KMS-11 (cell line): ENCODE data around the gene TUBA8.
"Not testable (repeated sequence)": the region's sequence is repeated elsewhere in the genome, so short reads cannot be mapped to it uniquely, and the experiment has no call there.

Experiments
- H2AFZ ChIP-seq: fragments of 200-600 bp; sonication (generic); 2 replicates; pipeline ENCODE4 v1.6.1; 2016; ENCODE audit warnings: antibody characterized with exemption, mixed run types, low read depth
- H3K27ac ChIP-seq: fragments of 200-600 bp; sonication (generic); 2 replicates; pipeline ENCODE4 v1.6.1; 2016; ENCODE audit warnings: mild to moderate bottlenecking, mixed run types
- H3K27me3 ChIP-seq: fragments of 200-600 bp; sonication (generic); 2 replicates; pipeline ENCODE4 v1.6.1; 2017; ENCODE audit warnings: mild to moderate bottlenecking, low read depth, mixed run types, moderate library complexity; ENCODE audit not compliant: insufficient read depth
- H3K36me3 ChIP-seq: fragments of 200-600 bp; sonication (generic); 2 replicates; pipeline ENCODE4 v1.6.1; 2017; ENCODE audit warnings: mild to moderate bottlenecking, mixed run types; ENCODE audit not compliant: insufficient read depth
- H3K4me1 ChIP-seq: fragments of 200-600 bp; sonication (generic); 2 replicates; pipeline ENCODE4 v1.6.1; 2016; ENCODE audit warnings: mild to moderate bottlenecking, low read depth, mixed run types; ENCODE audit not compliant: poor library complexity, severe bottlenecking
- H3K4me2 ChIP-seq: fragments of 200-600 bp; sonication (generic); 2 replicates; pipeline ENCODE4 v1.7.0; 2016; ENCODE audit warnings: mild to moderate bottlenecking, mixed run types
- H3K4me3 ChIP-seq: fragments of 200-600 bp; sonication (generic); IDR thresholded peaks from 2 replicates; pipeline ENCODE4 v1.6.1; 2017; ENCODE audit warnings: low read depth, low read length, mixed read lengths; ENCODE audit not compliant: insufficient read depth
- H3K79me2 ChIP-seq: fragments of 200-600 bp; sonication (generic); 2 replicates; pipeline ENCODE4 v1.6.1; 2016; ENCODE audit warnings: low read depth, mixed run types; ENCODE audit not compliant: insufficient read depth
- H3K9ac ChIP-seq: fragments of 200-600 bp; sonication (generic); 2 replicates; pipeline ENCODE4 v1.6.1; 2016; ENCODE audit warnings: mild to moderate bottlenecking, mixed run types
- H4K20me1 ChIP-seq: fragments of 200-600 bp; sonication (generic); 2 replicates; pipeline ENCODE4 v1.6.1; 2016; ENCODE audit warnings: mild to moderate bottlenecking, mixed run types; ENCODE audit not compliant: insufficient read depth
- TF ChIP-seq, protein P1 (sequence below): fragments of 200-600 bp; sonication (generic); conservative IDR thresholded peaks from 2 replicates; pipeline ENCODE4 v1.6.1; 2017; ENCODE audit warnings: low read depth, mild to moderate bottlenecking, antibody characterized with exemption, low read length, moderate library complexity, mixed read lengths

Gene TUBA8

DNA sequence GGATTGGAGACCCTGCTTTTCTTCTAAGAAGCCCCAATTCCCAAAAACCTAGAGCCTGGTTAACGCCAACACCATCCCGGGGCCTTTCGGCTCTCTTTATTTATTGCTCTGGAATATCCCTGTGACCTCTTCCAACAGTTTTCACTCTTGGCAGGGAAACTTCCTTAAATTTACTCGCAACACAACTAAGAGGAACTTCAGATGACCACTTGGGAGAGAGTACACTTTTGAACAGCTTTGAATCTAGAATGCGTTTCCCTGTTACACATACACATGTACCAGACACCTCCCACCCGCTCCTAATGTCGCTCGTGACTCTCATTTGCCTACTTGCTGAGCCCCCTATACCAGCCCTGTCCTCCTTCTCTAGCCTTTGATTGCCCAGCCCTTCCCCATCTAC lies 19.4 kb downstream of the TUBA8 start:
- no peaks in the 10 kb centered on the region for H3K79me2 ChIP-seq

DNA sequence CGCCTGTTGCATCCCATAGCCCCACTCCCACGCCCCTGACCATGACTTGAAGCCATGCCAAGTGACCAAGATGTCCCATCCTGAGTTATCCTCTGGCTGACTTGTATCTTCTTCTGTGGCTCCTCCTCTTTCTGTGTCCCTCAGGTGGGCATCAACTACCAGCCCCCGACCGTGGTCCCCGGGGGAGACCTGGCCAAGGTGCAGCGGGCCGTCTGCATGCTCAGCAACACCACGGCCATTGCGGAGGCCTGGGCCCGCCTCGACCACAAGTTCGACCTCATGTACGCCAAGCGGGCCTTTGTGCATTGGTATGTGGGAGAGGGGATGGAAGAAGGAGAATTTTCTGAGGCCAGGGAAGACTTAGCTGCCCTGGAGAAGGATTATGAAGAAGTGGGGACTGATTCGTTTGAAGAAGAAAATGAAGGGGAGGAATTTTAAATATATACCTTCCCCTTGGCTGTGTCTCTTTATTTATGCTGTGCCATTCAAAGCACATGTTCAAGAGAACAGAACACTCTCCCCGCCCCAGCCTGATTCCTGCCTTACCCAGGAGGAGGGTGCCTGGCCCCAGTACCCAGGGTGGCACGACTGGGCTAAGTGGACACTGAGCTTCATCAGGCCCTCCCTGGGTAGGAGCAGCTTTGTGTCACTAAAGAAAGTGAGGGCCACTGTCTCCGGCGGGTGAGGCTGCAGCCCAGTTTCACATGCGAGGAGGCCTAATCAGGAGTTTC lies 20.3 kb downstream of the TUBA8 start:
- no peaks in the 10 kb centered on the region for H3K79me2 ChIP-seq
- no peaks in the 10 kb centered on the region for H3K4me1 ChIP-seq
- no peak overlapping the region for H3K4me2 ChIP-seq
- no peak overlapping the region for H2AFZ ChIP-seq
- no peaks in the 10 kb centered on the region for H4K20me1 ChIP-seq
- no peaks in the 10 kb centered on the region for H3K27me3 ChIP-seq
- H3K36me3 ChIP-seq: no peaks in the 10 kb centered on the region
- H3K4me3 ChIP-seq: no peak overlapping the region
- H3K9ac ChIP-seq: no peak overlapping the region
- H3K27ac ChIP-seq: no peak overlapping the region
- TF ChIP-seq, protein P1, sequence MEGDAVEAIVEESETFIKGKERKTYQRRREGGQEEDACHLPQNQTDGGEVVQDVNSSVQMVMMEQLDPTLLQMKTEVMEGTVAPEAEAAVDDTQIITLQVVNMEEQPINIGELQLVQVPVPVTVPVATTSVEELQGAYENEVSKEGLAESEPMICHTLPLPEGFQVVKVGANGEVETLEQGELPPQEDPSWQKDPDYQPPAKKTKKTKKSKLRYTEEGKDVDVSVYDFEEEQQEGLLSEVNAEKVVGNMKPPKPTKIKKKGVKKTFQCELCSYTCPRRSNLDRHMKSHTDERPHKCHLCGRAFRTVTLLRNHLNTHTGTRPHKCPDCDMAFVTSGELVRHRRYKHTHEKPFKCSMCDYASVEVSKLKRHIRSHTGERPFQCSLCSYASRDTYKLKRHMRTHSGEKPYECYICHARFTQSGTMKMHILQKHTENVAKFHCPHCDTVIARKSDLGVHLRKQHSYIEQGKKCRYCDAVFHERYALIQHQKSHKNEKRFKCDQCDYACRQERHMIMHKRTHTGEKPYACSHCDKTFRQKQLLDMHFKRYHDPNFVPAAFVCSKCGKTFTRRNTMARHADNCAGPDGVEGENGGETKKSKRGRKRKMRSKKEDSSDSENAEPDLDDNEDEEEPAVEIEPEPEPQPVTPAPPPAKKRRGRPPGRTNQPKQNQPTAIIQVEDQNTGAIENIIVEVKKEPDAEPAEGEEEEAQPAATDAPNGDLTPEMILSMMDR: no peak

More for the DNA sequence above, 19.4 kb downstream of the TUBA8 start:
- Histone ChIP-seq H3K4me3 (no peak overlapping the region), H2AFZ (no peak overlapping the region), H3K9ac (no peak overlapping the region), H4K20me1 (no peaks in the 10 kb centered on the region), H3K27me3 (no peaks in the 10 kb centered on the region), H3K4me1 (no peaks in the 10 kb centered on the region), H3K36me3 (no peaks in the 10 kb centered on the region), H3K27ac (no peak overlapping the region), H3K4me2 (no peak overlapping the region)
- TF ChIP-seq, protein P1: no peak

DNA sequence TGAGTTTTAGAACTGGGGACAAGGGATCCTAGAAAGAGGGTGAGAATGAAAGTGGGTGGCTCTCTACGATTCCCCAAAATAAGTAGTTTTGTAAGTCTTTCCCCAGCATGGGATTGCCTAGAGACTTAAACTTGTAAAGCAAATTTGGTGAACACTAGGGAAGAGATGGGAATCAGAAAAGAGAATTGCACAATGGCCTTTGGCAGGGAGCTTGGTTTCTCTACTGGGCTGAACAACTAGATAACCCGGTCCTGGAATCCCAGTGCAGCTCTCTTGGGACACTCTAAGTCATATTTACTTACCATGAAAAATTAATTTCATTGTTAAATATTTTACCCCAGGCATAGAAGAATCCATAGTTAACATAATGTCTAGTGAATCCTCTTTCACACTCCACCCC lies 22.8 kb downstream of the TUBA8 start:
- H2AFZ ChIP-seq: no peak overlapping the region
- TF ChIP-seq, protein P1: no peak
- H4K20me1 ChIP-seq: no peaks in the 10 kb centered on the region

DNA sequence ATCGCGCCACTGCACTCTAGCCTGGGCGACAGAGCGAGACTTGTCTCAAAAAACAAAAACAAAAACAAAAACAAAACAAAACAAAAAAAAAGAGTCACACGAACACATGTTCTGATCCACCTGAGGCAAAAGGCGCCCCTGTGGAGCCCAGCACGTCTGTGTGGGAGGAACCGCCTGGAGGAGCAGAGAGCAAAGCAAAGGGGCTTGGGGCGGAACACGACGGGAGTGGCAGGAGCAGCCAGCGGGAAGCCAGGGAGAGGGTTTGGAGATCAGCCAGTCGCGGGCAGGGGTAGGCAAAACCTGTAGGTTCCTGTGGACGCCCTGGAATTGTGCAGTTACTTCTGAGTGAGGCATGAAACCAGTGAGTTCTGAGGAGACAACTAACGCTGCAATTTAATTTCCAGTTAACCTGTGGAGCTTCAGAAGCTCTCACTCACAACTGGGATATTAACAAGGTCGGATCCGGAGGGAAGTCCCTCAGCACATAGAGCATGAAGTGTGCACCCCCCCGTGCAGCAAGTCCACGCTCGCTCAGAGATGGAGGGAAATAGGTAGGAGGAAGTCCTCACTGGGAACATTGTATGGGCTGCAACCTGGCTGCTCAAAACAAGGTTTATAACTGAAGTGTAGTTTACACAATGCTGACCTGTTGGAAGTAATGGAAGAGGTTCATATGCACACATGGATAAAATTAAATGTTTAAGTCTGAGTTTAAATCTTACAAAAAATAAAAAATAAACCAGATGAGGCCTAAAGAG lies 26.1 kb downstream of the TUBA8 start:
- Histone ChIP-seq H4K20me1 (no peaks in the 10 kb centered on the region), H3K79me2 (no peaks in the 10 kb centered on the region), H3K9ac (no peak overlapping the region), H3K36me3 (no peaks in the 10 kb centered on the region), H3K4me2 (no peak overlapping the region), H2AFZ (no peak overlapping the region), H3K4me1 (no peaks in the 10 kb centered on the region), H3K4me3 (no peak overlapping the region), H3K27ac (no peak overlapping the region), H3K27me3 (no peaks in the 10 kb centered on the region)
- TF ChIP-seq, protein P1: no peak

More for the DNA sequence above, 22.8 kb downstream of the TUBA8 start:
- Histone ChIP-seq H3K79me2 (no peaks in the 10 kb centered on the region), H3K27ac (no peak overlapping the region), H3K27me3 (no peaks in the 10 kb centered on the region), H3K36me3 (no peaks in the 10 kb centered on the region), H3K4me2 (no peak overlapping the region), H3K4me3 (no peak overlapping the region), H3K9ac (no peak overlapping the region), H3K4me1 (no peaks in the 10 kb centered on the region)

DNA sequence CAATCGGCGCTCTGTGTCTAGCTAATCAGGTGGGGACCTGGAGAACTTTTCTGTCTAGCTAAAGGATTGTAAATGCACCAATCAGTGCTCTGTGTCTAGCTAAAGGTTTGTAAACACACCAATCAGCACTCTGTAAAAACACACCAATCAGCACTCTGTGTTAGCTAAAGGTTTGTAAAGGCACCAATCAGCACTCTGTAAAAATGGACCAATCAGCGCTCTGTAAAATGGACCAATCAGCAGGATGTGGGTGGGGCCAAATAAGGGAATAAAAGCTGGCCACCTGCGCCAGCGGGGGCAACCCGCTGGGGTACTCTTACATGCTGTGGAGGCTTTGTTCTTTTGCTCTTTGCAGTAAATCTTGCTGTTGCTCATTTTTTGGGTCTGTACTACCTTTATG lies 30.4 kb downstream of the TUBA8 start:
- H3K36me3 ChIP-seq, H4K20me1 ChIP-seq, H3K4me1 ChIP-seq, H3K27ac ChIP-seq, H2AFZ ChIP-seq, H3K4me3 ChIP-seq, H3K9ac ChIP-seq, H3K4me2 ChIP-seq, H3K27me3 ChIP-seq, H3K79me2 ChIP-seq: not testable (repeated sequence)
